DOHH2 (cell line): ENCODE results near the gene RIOX2.

ENCODE experiments used
- EZH2phosphoT487 ChIP-seq: fragments of 200-600 bp; sonication (generic); IDR thresholded peaks from 2 replicates; pipeline ENCODE4 v1.6.1; 2017; ENCODE audit warnings: borderline replicate concordance, mild to moderate bottlenecking, antibody characterized with exemption, low read length, moderate library complexity, mixed read lengths
- TF ChIP-seq, protein P1 (sequence below): fragments of 200-600 bp; sonication (generic); IDR thresholded peaks from one replicate; pipeline ENCODE4 v1.5.1; 2014; ENCODE audit warnings: antibody characterized with exemption, mild to moderate bottlenecking, low read depth, low read length; ENCODE audit not compliant: poor library complexity, severe bottlenecking

DNA sequence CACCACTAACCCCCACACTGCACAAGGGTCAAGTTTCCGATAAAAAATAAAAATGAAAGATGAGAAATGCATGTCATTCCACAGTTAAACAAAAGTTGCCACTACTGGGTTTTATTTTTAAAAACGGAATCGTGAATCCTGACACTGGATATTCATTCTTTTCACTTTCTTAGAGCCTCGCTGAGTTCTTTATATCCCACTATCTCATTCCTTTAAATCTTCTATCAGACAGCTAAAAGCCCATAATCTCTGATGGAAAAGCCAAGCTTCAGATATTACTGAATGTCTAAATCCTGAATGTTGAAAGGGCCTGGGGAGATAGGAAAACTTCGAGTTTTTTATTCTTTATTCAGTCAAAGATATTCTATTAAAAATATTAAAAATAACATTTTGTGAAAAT is 11.7 kb downstream of the RIOX2 start:
- TF ChIP-seq, protein P1, sequence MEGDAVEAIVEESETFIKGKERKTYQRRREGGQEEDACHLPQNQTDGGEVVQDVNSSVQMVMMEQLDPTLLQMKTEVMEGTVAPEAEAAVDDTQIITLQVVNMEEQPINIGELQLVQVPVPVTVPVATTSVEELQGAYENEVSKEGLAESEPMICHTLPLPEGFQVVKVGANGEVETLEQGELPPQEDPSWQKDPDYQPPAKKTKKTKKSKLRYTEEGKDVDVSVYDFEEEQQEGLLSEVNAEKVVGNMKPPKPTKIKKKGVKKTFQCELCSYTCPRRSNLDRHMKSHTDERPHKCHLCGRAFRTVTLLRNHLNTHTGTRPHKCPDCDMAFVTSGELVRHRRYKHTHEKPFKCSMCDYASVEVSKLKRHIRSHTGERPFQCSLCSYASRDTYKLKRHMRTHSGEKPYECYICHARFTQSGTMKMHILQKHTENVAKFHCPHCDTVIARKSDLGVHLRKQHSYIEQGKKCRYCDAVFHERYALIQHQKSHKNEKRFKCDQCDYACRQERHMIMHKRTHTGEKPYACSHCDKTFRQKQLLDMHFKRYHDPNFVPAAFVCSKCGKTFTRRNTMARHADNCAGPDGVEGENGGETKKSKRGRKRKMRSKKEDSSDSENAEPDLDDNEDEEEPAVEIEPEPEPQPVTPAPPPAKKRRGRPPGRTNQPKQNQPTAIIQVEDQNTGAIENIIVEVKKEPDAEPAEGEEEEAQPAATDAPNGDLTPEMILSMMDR = no peak
- TF ChIP-seq EZH2phosphoT487 = no peak
